Thoracic aorta (tissue), 2 donors: ENCODE results near the gene KLK13. TPM values are rescaled to one million over a fixed set of nuclear protein-coding genes. Genes with fewer than 3 reads are reported as not detected.

Experiments used
- ATAC-seq: fragments of 150-250 bp; one replicate; pipeline ENCODE4 v1.8.0; 2017; ENCODE audit warnings: low read depth; ENCODE audit not compliant: insufficient number of reproducible peaks, low FRiP score
- DNase-seq: peaks from one replicate; pipeline ENCODE4 v3.0.0-alpha.2; 2020; ENCODE audit warnings: low spot score
- H3K27ac ChIP-seq, 2 donors: fragments of 200-600 bp; sonication (generic); 1 replicate in 1 of 2; 2 replicates in 1 of 2; pipeline ENCODE4 v1.5.1; 2016; ENCODE audit warnings: mild to moderate bottlenecking in 2 of 2, moderate library complexity in 2 of 2
- H3K27me3 ChIP-seq: fragments of 200-600 bp; sonication (generic); replicated peaks from 2 replicates; pipeline ENCODE4 v1.6.0; 2016; ENCODE audit warnings: mild to moderate bottlenecking; ENCODE audit not compliant: insufficient read depth
- H3K36me3 ChIP-seq: fragments of 200-600 bp; sonication (generic); one replicate; pipeline ENCODE4 v1.5.1; 2016
- H3K4me1 ChIP-seq, 2 donors: fragments of 200-600 bp; sonication (generic); 1 replicate in 1 of 2; 2 replicates in 1 of 2; pipeline versions ENCODE4 v1.5.1 to v1.6.0; 2016; ENCODE audit warnings: low read depth in 2 of 2, mild to moderate bottlenecking in 1 of 2; ENCODE audit not compliant: control insufficient read depth in 1 of 2
- H3K4me3 ChIP-seq: fragments of 200-600 bp; sonication (generic); 2 replicates; pipeline ENCODE4 v1.5.1; 2016; ENCODE audit warnings: mild to moderate bottlenecking
- H3K9me3 ChIP-seq: fragments of 200-600 bp; sonication (generic); 2 replicates; pipeline ENCODE4 v1.5.1; 2016
- total RNA-seq, 2 donors: library from RNA; depleted of rRNA; stranded (reverse); fragments of >200 nt; gene quantifications; one replicate each; pipeline versions ENCODE4 v1.1.0 to v1.2.3, GENCODE V29; 2016
- TF ChIP-seq, protein P1 (sequence below): fragments of 200-600 bp; sonication (generic); IDR thresholded peaks from one replicate; pipeline ENCODE4 v1.5.1; 2019; ENCODE audit warnings: antibody characterized with exemption

Gene KLK13
- total RNA-seq, 2 donors from 2014 or later, result not detected

- ATAC-seq (no peak), DNase-seq (no peak)
- no peaks in the 10 kb centered on the region for H3K27me3 ChIP-seq
- TF ChIP-seq, protein P1, sequence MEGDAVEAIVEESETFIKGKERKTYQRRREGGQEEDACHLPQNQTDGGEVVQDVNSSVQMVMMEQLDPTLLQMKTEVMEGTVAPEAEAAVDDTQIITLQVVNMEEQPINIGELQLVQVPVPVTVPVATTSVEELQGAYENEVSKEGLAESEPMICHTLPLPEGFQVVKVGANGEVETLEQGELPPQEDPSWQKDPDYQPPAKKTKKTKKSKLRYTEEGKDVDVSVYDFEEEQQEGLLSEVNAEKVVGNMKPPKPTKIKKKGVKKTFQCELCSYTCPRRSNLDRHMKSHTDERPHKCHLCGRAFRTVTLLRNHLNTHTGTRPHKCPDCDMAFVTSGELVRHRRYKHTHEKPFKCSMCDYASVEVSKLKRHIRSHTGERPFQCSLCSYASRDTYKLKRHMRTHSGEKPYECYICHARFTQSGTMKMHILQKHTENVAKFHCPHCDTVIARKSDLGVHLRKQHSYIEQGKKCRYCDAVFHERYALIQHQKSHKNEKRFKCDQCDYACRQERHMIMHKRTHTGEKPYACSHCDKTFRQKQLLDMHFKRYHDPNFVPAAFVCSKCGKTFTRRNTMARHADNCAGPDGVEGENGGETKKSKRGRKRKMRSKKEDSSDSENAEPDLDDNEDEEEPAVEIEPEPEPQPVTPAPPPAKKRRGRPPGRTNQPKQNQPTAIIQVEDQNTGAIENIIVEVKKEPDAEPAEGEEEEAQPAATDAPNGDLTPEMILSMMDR, result no peak
- H3K27ac ChIP-seq, result no peak overlapping the region
- H3K4me1 ChIP-seq, result no peaks in the 10 kb centered on the region
- H3K9me3 ChIP-seq, result no peaks in the 10 kb centered on the region
- no peak overlapping the region for H3K4me3 ChIP-seq
- peaks cover 3% of the 10 kb centered on the region for H3K36me3 ChIP-seq
Observed at GRCh38 chr19:51100601-51101000, 35.7 kb upstream of the KLK13 start.

GRCh38 chr19:51099047-51099382, 34.1 kb upstream of the KLK13 start:
- ATAC-seq, result no peak
- no peak overlapping the region for H3K27ac ChIP-seq
- no peaks in the 10 kb centered on the region for H3K4me1 ChIP-seq
- DNase-seq, result no peak
- peak overlapping the region; percentile 35 for H3K4me3 ChIP-seq
- H3K36me3 ChIP-seq, result peaks cover 3% of the 10 kb centered on the region
- H3K27me3 ChIP-seq, result no peaks in the 10 kb centered on the region
- TF ChIP-seq, protein P1, result no peak
- no peaks in the 10 kb centered on the region for H3K9me3 ChIP-seq

GRCh38 chr19:51098365-51099046, 33.6 kb upstream of the KLK13 start:
- DNase-seq, result no peak
- ATAC-seq, result no peak
- TF ChIP-seq, protein P1, result no peak
- Histone ChIP-seq H3K4me3 (peak overlapping the region; percentile 35), H3K27ac (no peak overlapping the region), H3K9me3 (no peaks in the 10 kb centered on the region), H3K27me3 (no peaks in the 10 kb centered on the region), H3K4me1 (no peaks in the 10 kb centered on the region), H3K36me3 (no peaks in the 10 kb centered on the region)

GRCh38 chr19:51097796-51098195, 32.9 kb upstream of the KLK13 start:
- H3K27me3 ChIP-seq, result no peaks in the 10 kb centered on the region
- no peak overlapping the region for H3K27ac ChIP-seq
- ATAC-seq (no peak), DNase-seq (no peak)
- no peaks in the 10 kb centered on the region for H3K36me3 ChIP-seq
- TF ChIP-seq, protein P1, result no peak
- no peaks in the 10 kb centered on the region for H3K9me3 ChIP-seq
- no peaks in the 10 kb centered on the region for H3K4me1 ChIP-seq
- no peak overlapping the region for H3K4me3 ChIP-seq

GRCh38 chr19:51097166-51097738, 32.4 kb upstream of the KLK13 start:
- Histone ChIP-seq H3K27ac (no peak overlapping the region), H3K36me3 (no peaks in the 10 kb centered on the region), H3K4me3 (no peak overlapping the region), H3K4me1 (no peaks in the 10 kb centered on the region), H3K9me3 (no peaks in the 10 kb centered on the region), H3K27me3 (no peaks in the 10 kb centered on the region)
- ATAC-seq (no peak), DNase-seq (no peak)
- TF ChIP-seq, protein P1, result peak; percentile 65
